Osteoblast (primary cell): ENCODE data around the gene PGS1. TPM values are rescaled to one million over a fixed set of nuclear protein-coding genes. Genes with fewer than 3 reads are reported as not detected.
A peak's percentile ranks its signal among the peaks of the same experiment; 100 is the strongest.

Experiments
- DNase-seq: peaks from one replicate; pipeline ENCODE4 v3.0.0; 2011; ENCODE audit warnings: low spot score, mixed read lengths; ENCODE audit not compliant: insufficient read length; ENCODE audit errors: missing footprints
- H2AFZ ChIP-seq: 2 replicates; pipeline ENCODE4 v1.6.0; 2011; ENCODE audit warnings: mild to moderate bottlenecking, low read length
- H3K27ac ChIP-seq: 2 replicates; pipeline ENCODE4 v1.5.1; 2011; ENCODE audit warnings: mild to moderate bottlenecking, low read depth, low read length, moderate library complexity
- H3K27me3 ChIP-seq: 2 replicates; pipeline ENCODE4 v1.6.0; 2012; ENCODE audit warnings: mild to moderate bottlenecking, control low read depth, inconsistent platforms, low read length, moderate library complexity; ENCODE audit not compliant: insufficient read depth
- H3K36me3 ChIP-seq: 2 replicates; pipeline ENCODE4 v1.5.1; 2011; ENCODE audit warnings: mild to moderate bottlenecking, low read length, control low read depth, moderate library complexity; ENCODE audit not compliant: insufficient read depth
- H3K4me1 ChIP-seq: 2 replicates; pipeline ENCODE4 v1.5.1; 2011; ENCODE audit warnings: mild to moderate bottlenecking, low read length, control low read depth, moderate library complexity; ENCODE audit not compliant: insufficient read depth
- H3K4me2 ChIP-seq: 2 replicates; pipeline ENCODE4 v1.6.0; 2011; ENCODE audit warnings: mild to moderate bottlenecking, low read length; ENCODE audit not compliant: insufficient read depth
- H3K4me3 ChIP-seq: fragments of 200-600 bp; sonication (generic); 3 replicates; pipeline ENCODE4 v1.5.1; 2012; ENCODE audit warnings: mild to moderate bottlenecking, low read length, inconsistent platforms; ENCODE audit not compliant: insufficient read depth
- H3K79me2 ChIP-seq: 2 replicates; pipeline ENCODE4 v1.6.0; 2012; ENCODE audit warnings: mild to moderate bottlenecking, low read length, control low read depth, inconsistent platforms; ENCODE audit not compliant: insufficient read depth
- H3K9me3 ChIP-seq: 2 replicates; pipeline ENCODE4 v1.5.1; 2011; ENCODE audit warnings: low read depth, low read length, control low read depth
- H4K20me1 ChIP-seq: 2 replicates; pipeline ENCODE4 v1.6.0; 2012; ENCODE audit warnings: mild to moderate bottlenecking, low read length, control low read depth; ENCODE audit not compliant: insufficient read depth
- CTCF ChIP-seq: IDR thresholded peaks from 2 replicates; pipeline ENCODE4 v1.5.1; 2011; ENCODE audit warnings: mild to moderate bottlenecking, low read depth, low read length, moderate library complexity; ENCODE audit errors: extremely low read depth
- total RNA-seq: library from RNA; depleted of rRNA; stranded (reverse); fragments of >200 nt; gene quantifications from 2 replicates; pipeline ENCODE4 v1.2.3, GENCODE V29; 2012

Gene PGS1
- total RNA-seq, 1 donor, result 34.4 TPM

GRCh38 chr17:78340183-78340955, 38.1 kb upstream of the PGS1 start:
- Histone ChIP-seq H3K27ac (peak overlapping the region; percentile 27), H3K36me3 (no peaks in the 10 kb centered on the region)
- DNase-seq, result peak; percentile 55

GRCh38 chr17:78341559-78342448, 36.6 kb upstream of the PGS1 start:
- Histone ChIP-seq H3K27me3 (no peaks in the 10 kb centered on the region), H3K4me3 (peak overlapping the region; percentile 71), H3K27ac (peak overlapping the region; percentile 97), H3K79me2 (no peaks in the 10 kb centered on the region), H3K9me3 (no peaks in the 10 kb centered on the region), H4K20me1 (no peaks in the 10 kb centered on the region), H3K4me1 (peaks cover 37% of the 10 kb centered on the region), H2AFZ (peak overlapping the region; percentile 25), H3K4me2 (peak overlapping the region; percentile 80), H3K36me3 (no peaks in the 10 kb centered on the region)
- DNase-seq, result peak; percentile 99
- TF ChIP-seq CTCF, result no peak

More at GRCh38 chr17:78340183-78340955, 38.1 kb upstream of the PGS1 start:
- H3K9me3 ChIP-seq, result no peaks in the 10 kb centered on the region
- H3K4me2 ChIP-seq, result no peak overlapping the region
- no peak for TF ChIP-seq CTCF
- H2AFZ ChIP-seq, result no peak overlapping the region
- H3K27me3 ChIP-seq, result no peaks in the 10 kb centered on the region
- no peaks in the 10 kb centered on the region for H4K20me1 ChIP-seq
- H3K4me1 ChIP-seq, result peaks cover 38% of the 10 kb centered on the region
- no peak overlapping the region for H3K4me3 ChIP-seq
- no peaks in the 10 kb centered on the region for H3K79me2 ChIP-seq

- Histone ChIP-seq H3K9me3 (no peaks in the 10 kb centered on the region), H3K79me2 (no peaks in the 10 kb centered on the region), H3K4me1 (peaks cover 30% of the 10 kb centered on the region), H3K27me3 (no peaks in the 10 kb centered on the region), H2AFZ (peak overlapping the region; percentile 27), H3K4me2 (peak overlapping the region; percentile 80), H4K20me1 (no peaks in the 10 kb centered on the region), H3K27ac (peak overlapping the region; percentile 97), H3K36me3 (no peaks in the 10 kb centered on the region), H3K4me3 (peak overlapping the region; percentile 71)
- peak; percentile 99 for DNase-seq
- no peak for TF ChIP-seq CTCF
Measured at GRCh38 chr17:78342449-78343186, 35.8 kb upstream of the PGS1 start.
